Measurements from ENCODE around the gene ADGRG3.

DNA sequence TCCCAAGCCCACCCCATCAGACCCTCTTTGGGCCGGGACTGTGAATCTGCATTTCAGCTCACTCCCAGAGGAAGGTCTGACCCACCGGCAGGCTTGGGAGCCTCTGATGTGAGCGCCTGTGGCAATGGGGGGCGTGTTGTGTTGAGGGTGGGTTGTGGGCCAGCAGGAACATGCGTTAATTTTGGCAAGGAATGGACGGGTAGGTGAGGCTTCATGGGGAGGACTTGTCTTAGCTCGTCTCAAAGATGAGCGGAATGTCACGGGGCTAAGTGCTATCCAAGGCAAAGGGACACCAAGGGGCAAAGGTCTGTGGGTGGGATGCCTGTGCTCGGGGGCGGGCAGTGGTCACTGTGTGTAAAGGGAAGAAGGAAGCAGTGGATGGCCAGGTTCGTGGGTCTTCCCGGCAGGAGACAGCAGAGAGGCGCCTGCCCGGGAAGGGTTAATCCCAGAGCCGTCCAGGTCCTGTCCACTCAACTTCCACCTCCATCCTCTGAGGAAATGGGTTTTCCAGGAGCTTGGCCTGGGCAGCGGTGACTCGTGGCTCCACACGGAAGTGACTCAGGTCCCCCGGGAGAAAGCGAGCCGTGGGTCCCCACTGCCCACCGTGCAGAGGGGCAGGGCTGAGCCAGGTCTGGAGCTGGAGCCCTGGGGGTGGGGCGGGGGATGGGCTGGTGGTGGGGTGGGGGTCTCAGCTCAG is 22.3 kb upstream of the ADGRG3 start:
- TF ChIP-seq, protein P1, sequence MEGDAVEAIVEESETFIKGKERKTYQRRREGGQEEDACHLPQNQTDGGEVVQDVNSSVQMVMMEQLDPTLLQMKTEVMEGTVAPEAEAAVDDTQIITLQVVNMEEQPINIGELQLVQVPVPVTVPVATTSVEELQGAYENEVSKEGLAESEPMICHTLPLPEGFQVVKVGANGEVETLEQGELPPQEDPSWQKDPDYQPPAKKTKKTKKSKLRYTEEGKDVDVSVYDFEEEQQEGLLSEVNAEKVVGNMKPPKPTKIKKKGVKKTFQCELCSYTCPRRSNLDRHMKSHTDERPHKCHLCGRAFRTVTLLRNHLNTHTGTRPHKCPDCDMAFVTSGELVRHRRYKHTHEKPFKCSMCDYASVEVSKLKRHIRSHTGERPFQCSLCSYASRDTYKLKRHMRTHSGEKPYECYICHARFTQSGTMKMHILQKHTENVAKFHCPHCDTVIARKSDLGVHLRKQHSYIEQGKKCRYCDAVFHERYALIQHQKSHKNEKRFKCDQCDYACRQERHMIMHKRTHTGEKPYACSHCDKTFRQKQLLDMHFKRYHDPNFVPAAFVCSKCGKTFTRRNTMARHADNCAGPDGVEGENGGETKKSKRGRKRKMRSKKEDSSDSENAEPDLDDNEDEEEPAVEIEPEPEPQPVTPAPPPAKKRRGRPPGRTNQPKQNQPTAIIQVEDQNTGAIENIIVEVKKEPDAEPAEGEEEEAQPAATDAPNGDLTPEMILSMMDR (IDR thresholded peaks at IDR 0.05; ENCODE audit: insufficient read depth, low read length, poor library complexity, severe bottlenecking), result no peak
- no peak for TF ChIP-seq EZH2phosphoT487 (conservative IDR thresholded peaks at IDR 0.05; ENCODE audit: low read length)

All from SU-DHL-6 (cell line).